ENCODE measurements around the gene PLAAT3.
A peak's percentile ranks its signal among the peaks of the same experiment; 100 is the strongest.
"Not testable (repeated sequence)": the region's sequence is repeated elsewhere in the genome, so short reads cannot be mapped to it uniquely, and the experiment has no call there.

Gene PLAAT3

GRCh38 chr11:63564784-63565350, 49.4 kb downstream of the PLAAT3 start:
- no peak for DNase-seq

- no peak for DNase-seq
Measured at GRCh38 chr11:63564056-63564774, 50.0 kb downstream of the PLAAT3 start.

- no peak for DNase-seq
Measured at GRCh38 chr11:63563201-63564055, 50.8 kb downstream of the PLAAT3 start, which contains the start of gene PLAAT2. Gene PLAAT2 (minus strand): TSS chr11:63563379. CDS start chr11:63563324, 55 bp downstream.

GRCh38 chr11:63560506-63561180, 53.6 kb downstream of the PLAAT3 start:
- DNase-seq = peak; percentile 68

- no peak for DNase-seq
Measured at GRCh38 chr11:63558459-63559157, 55.6 kb downstream of the PLAAT3 start.

GRCh38 chr11:63557570-63557969, 56.7 kb downstream of the PLAAT3 start:
- DNase-seq = no peak

GRCh38 chr11:63556404-63557013, 57.7 kb downstream of the PLAAT3 start:
- DNase-seq = no peak

GRCh38 chr11:63554877-63555223, 59.4 kb downstream of the PLAAT3 start:
- no peak for DNase-seq

- DNase-seq = no peak
Measured at GRCh38 chr11:63553759-63554158, 60.5 kb downstream of the PLAAT3 start.

- DNase-seq = no peak
Measured at GRCh38 chr11:63552921-63553320, 61.3 kb downstream of the PLAAT3 start.

- no peak for DNase-seq
Measured at GRCh38 chr11:63551889-63552266, 62.4 kb downstream of the PLAAT3 start.

- no peak for DNase-seq
Measured at GRCh38 chr11:63551091-63551888, 62.9 kb downstream of the PLAAT3 start.

GRCh38 chr11:63550156-63550700, 64.0 kb downstream of the PLAAT3 start:
- DNase-seq = not testable (repeated sequence)

GRCh38 chr11:63549411-63549810, 64.8 kb downstream of the PLAAT3 start:
- no peak for DNase-seq

- DNase-seq = no peak
Measured at GRCh38 chr11:63548178-63548577, 66.1 kb downstream of the PLAAT3 start.

GRCh38 chr11:63547061-63547460, 67.2 kb downstream of the PLAAT3 start:
- DNase-seq = no peak

- DNase-seq = no peak
Measured at GRCh38 chr11:63543711-63544110, 70.5 kb downstream of the PLAAT3 start.

- DNase-seq = not testable (repeated sequence)
Measured at GRCh38 chr11:63542506-63542905, 71.7 kb downstream of the PLAAT3 start.

GRCh38 chr11:63537293-63538101, 76.7 kb downstream of the PLAAT3 start:
- peak; percentile 66 for DNase-seq
